GM21619 (cell line): ENCODE data around the gene LDLRAP1.

Experiments used
- ATAC-seq: cut with Tn5 transposase; IDR thresholded peaks from one replicate; pipeline ENCODE4 v1.9.1; 2021; ENCODE audit not compliant: unreplicated experiment

Gene LDLRAP1

GRCh38 chr1:25523542-25523941 is 19.9 kb upstream of the LDLRAP1 start:
- ATAC-seq = no peak

DNA sequence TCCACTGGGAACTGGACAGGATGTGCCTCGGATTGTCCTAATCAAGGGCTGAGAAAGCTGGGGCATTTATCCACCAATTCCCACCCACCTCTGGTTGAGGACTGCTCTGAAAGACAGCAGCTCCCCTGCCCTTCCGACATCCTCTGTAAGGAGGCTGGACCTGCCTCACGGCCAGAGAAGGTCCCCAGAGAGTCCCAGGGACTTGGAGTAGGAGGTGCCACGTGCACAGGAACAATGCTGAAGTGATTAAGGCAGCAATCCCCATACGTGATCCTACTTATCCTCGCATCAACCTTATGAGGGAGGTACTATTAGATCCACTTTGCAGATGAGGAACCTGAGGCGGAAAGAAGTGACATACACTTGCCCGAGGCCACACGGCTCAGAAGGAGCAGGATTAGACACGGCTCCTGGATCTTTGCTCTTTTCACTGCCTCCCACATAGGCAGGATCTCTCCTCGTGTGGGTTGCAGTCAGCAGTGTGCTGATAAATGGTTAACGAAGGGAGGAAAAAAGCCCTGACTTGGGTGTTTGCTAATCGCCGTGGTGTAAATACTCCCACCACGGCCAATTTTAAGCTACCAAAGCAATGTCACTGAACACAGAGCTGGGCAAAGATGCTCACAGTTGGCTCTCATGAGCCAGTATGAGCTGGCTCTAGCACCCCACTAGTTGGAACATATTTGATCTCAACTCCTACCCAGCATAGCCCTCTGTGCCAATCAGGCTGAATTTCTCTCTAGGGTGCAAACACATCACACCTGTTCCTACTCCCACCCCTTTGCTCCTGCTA is 18.6 kb upstream of the LDLRAP1 start:
- no peak for ATAC-seq

DNA sequence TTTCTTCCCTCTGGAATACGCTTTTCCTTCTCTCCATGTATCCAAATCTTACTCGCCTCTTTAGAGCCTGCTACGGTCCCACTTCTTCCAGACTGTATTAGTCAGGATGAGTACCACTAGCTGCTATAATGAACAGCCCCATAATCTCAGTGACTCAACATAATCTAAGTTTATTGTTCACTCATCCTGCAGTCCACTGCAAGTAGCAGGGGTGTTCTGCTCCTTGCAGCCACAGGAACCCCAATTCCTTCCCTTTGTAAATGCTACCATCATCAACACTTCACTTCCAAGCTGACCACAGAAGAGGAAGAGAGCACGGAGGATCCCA is 18.1 kb upstream of the LDLRAP1 start:
- ATAC-seq = no peak

DNA sequence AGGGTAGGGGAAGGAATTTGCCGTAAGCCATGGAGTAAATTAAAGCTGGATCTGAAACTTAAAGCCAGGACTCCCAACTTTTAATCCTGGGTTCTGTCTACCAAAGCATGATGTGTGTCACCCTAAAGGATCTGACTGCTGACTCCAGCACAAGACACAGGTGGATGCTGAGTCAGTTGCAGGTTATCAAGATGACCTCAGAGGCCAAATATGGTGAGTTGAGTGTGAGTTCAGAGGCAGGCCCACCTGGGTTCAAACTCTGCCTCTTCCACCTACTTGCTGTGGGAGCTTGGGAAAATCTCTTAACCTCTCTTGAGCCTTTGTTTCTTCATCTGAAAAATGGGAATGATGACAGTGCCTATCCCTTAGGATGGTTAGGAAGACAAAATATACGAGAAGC is 16.7 kb upstream of the LDLRAP1 start:
- no peak for ATAC-seq

DNA sequence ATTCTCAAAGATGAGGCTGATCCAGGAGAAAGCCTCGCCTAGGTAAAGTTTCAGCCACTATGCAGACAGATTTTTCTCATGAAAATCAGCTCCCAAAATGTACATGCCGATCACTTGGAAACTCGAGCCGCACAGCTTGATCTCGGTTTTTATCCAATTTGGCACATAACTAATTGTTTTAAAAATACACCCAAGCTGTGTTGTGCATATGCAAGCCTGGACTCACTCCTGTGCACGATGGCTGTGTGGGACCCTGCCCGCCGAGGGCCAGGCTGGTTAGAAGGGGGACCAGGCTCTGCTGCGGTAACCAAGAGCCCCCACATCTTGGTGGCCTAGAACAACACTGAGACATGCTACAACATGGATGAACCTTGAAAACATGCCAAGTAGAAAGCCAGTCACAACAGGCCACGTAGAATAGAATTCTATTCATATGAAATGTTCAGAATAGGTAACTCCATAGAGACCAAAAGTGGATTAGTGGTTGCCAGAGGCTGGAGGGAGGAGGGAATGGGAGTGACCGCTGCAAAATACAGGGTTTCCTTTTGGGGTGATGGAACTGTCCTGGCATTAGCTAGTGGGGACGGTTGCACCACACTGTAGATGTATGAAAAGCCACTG is 16.1 kb upstream of the LDLRAP1 start:
- no peak for ATAC-seq

- ATAC-seq = no peak
These were observed 15.3 kb upstream of the LDLRAP1 start for GRCh38 chr1:25527946-25528595.

GRCh38 chr1:25528881-25529517 is 14.4 kb upstream of the LDLRAP1 start:
- no peak for ATAC-seq

DNA sequence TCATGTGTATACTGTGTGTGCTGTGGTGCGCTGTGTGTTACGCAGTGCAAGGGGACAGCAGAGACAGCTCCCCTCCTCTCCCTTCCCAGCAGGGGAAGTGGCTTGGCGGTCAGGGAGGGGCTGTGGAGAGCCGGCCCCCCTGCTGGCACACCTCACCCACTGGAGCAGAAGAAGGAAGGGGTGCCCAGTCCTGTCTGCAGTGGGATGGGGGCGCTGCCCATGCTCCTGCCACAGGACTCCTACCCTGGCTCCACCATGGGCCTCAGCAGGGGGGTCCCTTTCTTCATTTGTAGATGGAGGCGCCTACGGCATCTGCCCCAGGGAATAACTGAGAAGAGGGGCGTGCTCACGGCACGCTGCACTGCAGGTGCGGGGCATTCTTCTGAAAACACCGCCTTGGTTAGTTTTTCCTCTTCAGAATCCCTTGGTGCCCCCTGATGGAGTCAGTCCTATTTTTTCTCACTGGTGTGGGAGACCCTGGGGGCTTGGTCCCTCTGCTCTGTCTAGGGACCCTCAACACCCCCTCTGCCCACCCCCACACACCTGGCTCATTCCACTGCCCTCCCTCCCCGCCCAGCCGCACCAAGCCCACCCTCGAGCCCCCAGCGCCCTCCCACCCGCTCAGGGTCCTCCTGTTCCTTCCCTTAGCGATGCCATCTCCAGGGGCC is 13.8 kb upstream of the LDLRAP1 start:
- ATAC-seq = no peak

DNA sequence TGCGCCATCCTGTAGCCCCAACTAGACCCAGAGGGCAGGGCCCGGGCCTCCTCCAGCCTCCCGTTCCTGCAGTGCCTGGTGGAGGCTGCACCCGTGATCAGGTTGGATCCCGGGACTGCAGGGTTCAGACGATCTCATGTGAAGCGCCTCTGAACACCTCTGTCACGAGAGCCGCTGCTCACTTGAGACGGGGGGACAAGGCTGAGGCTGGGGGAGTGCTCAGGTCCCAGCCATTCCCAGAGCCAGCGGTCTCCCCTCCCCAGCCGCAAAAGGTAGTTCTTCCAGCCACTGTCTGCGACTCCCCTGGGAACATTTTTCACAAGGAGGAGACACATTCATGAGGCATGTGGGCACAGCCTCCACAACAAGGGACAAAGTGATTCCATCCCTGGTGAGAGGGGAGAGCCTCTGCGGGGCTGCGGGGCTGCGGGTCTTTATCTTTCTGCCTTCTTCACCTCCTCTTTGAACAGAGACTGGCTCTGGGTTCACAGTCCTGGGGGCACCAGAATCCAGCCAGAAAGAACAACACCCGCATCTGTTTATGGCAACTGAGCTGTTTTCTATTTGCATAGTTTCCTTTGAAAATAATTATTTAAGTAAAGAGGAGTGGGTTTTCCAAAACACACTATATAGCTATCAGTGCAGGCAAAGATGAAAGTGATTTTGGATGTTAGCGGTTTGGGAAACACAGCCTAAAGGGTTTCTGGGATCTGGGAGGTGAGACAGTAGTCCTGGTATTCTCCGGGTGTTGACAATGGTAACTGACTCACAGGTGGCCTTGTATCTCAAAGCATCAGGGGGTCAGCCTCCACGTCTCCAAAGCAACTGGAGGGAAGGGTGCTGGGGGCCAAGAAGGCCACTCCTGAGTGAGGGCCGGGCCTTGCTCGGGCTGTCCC is 13.0 kb upstream of the LDLRAP1 start:
- ATAC-seq = no peak

DNA sequence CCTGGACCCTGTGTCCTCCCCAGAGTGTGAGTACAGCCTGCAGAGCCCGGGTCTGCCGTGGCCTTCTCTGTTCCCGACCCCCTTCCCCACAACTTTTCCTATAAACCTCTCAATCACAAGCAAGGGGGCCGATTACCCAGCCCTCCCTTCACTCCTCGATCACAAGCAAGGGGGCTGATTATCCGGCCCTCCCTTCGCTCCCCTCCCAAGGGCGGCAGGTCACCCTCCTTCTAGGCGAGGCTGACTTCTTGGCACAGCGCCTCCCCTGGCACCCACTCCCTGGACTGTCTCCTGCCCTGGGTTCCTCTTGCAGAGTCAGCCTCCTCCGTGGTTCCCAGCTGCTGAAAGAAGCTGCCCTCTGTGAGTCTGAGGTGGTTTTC is 12.3 kb upstream of the LDLRAP1 start:
- no peak for ATAC-seq

DNA sequence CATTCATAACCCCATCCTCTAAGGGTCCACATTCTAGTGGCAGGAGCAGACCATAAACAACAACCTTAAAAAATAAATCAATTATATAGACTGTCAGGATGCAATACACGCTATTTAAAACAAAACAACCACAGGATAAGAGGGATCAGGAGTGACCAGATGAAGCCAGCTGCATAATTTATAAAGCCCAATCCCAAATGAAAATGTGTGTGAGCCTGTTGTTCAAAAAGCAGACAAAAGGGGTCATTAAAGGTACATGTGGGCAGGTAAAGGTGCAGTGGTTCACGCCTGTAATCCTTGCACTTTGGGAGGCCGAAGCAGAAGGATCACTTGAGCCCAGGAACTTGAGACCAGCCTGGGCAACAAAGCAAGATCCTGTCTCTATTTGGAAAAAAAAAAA is 10.4 kb upstream of the LDLRAP1 start:
- ATAC-seq = no peak

- ATAC-seq = no peak
These were observed 9.5 kb upstream of the LDLRAP1 start for GRCh38 chr1:25533775-25534409.

- ATAC-seq = no peak
These were observed 9.0 kb upstream of the LDLRAP1 start for GRCh38 chr1:25534410-25534788.

GRCh38 chr1:25536124-25536523 is 7.3 kb upstream of the LDLRAP1 start:
- ATAC-seq = no peak

DNA sequence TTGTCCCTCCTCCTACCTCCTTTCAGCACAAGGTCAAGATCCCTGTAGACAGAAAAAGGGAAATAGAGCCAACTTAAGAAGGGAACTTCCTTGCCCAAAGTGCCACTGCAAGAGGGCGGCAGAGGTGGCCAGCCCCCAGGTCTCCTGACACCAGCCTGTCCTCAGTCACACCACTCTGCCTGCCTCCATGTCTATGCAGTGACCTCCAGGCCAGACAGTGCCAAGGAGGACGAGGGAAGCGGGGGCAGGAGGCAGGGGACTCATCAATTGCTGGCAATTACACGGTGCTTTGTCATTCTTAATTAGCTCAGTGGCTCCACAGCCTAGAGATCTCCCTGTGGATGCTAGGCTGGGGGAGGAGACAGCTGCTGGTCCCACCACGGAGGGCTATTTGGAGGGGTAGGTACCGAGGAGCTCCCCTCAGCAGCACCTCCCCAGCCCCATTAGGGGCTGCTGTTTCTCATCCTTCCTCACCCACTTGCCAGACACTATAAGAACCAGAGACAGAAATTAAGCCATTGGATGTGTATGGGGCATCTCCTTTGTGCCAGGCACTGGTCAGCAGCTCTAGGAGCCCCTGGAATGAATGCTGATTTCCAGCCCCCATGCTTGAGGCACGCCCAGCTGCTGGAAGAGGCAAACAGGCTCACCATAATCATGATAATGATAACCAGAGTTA is 6.1 kb upstream of the LDLRAP1 start:
- ATAC-seq = no peak

DNA sequence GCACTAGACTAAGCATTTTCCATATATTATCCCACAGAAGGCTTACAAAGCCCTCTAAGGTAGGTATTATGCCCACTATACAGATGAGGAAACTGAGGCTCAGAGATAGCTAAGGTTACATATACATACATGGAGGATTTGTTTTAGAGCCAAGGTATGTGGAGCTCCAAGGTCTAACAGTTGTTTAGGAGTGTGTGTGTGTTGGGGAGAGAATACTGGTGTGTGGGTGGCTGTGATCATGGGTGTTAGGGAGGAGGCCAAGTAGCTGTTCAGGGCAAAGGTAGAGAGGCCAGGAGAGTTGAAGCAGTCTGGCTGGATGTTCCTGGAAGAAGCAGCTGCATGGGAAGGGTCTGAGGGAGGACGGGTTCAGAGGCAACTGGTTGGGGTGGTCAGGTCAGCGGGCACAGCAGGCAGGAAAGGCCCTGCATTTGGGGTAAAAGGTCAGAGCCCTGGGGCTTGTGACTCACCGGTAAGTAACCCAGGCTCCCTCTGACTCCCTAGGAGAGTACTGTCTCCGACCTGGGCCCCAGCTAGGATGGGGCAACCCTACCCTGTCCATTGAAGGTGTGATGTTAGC is 5.1 kb upstream of the LDLRAP1 start:
- no peak for ATAC-seq

DNA sequence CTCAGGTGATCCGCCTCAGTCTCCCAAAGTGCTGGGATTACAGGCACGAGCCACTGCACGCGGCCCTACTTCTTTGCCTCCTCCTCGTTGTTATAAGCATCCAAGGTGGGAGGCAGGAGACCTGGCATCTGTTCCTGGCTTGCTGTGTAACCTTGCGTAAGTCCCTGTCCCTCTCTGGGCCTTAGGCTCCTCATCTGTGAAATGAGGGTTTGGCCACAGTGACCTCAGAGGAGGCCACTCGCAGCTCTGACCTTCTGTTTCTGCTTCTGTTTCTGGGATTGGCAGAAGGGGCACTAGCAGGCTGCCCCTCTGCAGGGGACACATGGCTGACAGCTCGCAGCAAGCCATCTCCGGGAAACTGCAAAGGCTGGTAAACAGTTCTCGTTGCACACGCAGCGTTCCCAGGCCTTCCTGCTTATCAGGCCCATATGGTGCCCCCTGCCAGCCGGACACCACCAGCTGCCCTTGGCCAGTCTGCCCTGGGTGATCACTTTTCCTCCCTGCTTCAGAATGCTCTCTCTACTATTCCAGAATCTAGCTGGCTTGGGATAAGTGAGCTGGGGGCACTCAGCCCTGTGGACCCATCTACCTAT is 2.6 kb upstream of the LDLRAP1 start:
- ATAC-seq = no peak

DNA sequence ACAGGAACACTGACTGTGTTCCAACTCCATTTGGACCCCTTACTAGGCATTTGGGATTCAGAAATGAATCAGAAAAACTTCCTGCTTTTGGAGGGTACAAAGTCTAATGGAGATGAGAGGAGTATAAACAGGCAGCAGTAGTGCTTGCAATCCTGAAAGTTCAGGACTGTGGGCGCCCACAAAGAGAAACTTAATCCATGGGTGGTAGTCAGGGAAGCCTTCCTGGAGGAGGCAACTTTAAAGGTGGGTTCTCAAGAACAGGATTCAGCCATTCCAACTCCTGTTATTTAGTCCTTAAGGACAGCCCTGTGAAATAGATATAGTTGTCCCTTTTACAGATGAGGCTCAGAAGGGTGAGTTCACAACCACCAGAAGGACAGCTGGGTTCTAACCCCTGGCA is 2.0 kb upstream of the LDLRAP1 start:
- ATAC-seq = no peak
